Osteoblast (primary cell): ENCODE measurements around the gene DGCR6L. TPM values are rescaled to one million over a fixed set of nuclear protein-coding genes. Genes with fewer than 3 reads are reported as not detected.
"Not testable (repeated sequence)": the region's sequence is repeated elsewhere in the genome, so short reads cannot be mapped to it uniquely, and the experiment has no call there.

Experiments used
- DNase-seq: peaks from one replicate; pipeline ENCODE4 v3.0.0; 2011; ENCODE audit warnings: low spot score, mixed read lengths; ENCODE audit not compliant: insufficient read length; ENCODE audit errors: missing footprints
- H2AFZ ChIP-seq: 2 replicates; pipeline ENCODE4 v1.6.0; 2011; ENCODE audit warnings: mild to moderate bottlenecking, low read length
- H3K27ac ChIP-seq: 2 replicates; pipeline ENCODE4 v1.5.1; 2011; ENCODE audit warnings: mild to moderate bottlenecking, low read depth, low read length, moderate library complexity
- H3K27me3 ChIP-seq: 2 replicates; pipeline ENCODE4 v1.6.0; 2012; ENCODE audit warnings: mild to moderate bottlenecking, control low read depth, inconsistent platforms, low read length, moderate library complexity; ENCODE audit not compliant: insufficient read depth
- H3K36me3 ChIP-seq: 2 replicates; pipeline ENCODE4 v1.5.1; 2011; ENCODE audit warnings: mild to moderate bottlenecking, low read length, control low read depth, moderate library complexity; ENCODE audit not compliant: insufficient read depth
- H3K4me1 ChIP-seq: 2 replicates; pipeline ENCODE4 v1.5.1; 2011; ENCODE audit warnings: mild to moderate bottlenecking, low read length, control low read depth, moderate library complexity; ENCODE audit not compliant: insufficient read depth
- H3K4me2 ChIP-seq: 2 replicates; pipeline ENCODE4 v1.6.0; 2011; ENCODE audit warnings: mild to moderate bottlenecking, low read length; ENCODE audit not compliant: insufficient read depth
- H3K4me3 ChIP-seq: fragments of 200-600 bp; sonication (generic); 3 replicates; pipeline ENCODE4 v1.5.1; 2012; ENCODE audit warnings: mild to moderate bottlenecking, low read length, inconsistent platforms; ENCODE audit not compliant: insufficient read depth
- H3K79me2 ChIP-seq: 2 replicates; pipeline ENCODE4 v1.6.0; 2012; ENCODE audit warnings: mild to moderate bottlenecking, low read length, control low read depth, inconsistent platforms; ENCODE audit not compliant: insufficient read depth
- H3K9me3 ChIP-seq: 2 replicates; pipeline ENCODE4 v1.5.1; 2011; ENCODE audit warnings: low read depth, low read length, control low read depth
- H4K20me1 ChIP-seq: 2 replicates; pipeline ENCODE4 v1.6.0; 2012; ENCODE audit warnings: mild to moderate bottlenecking, low read length, control low read depth; ENCODE audit not compliant: insufficient read depth
- CTCF ChIP-seq: IDR thresholded peaks from 2 replicates; pipeline ENCODE4 v1.5.1; 2011; ENCODE audit warnings: mild to moderate bottlenecking, low read depth, low read length, moderate library complexity; ENCODE audit errors: extremely low read depth
- total RNA-seq: library from RNA; depleted of rRNA; stranded (reverse); fragments of >200 nt; gene quantifications from 2 replicates; pipeline ENCODE4 v1.2.3, GENCODE V29; 2012

The DGCR6L gene
- total RNA-seq, 1 donor, result 60.8 TPM

GRCh38 chr22:20285473-20286311 lies 34.2 kb downstream of the DGCR6L start:
- not testable (repeated sequence) for H3K36me3 ChIP-seq, H3K4me3 ChIP-seq, H3K9me3 ChIP-seq, H4K20me1 ChIP-seq, H2AFZ ChIP-seq, H3K4me1 ChIP-seq, H3K79me2 ChIP-seq, H3K4me2 ChIP-seq, H3K27ac ChIP-seq, H3K27me3 ChIP-seq
- TF ChIP-seq CTCF, result peak; percentile 63
- DNase-seq, result peak; percentile 95

- Histone ChIP-seq H3K4me3 (no peak overlapping the region), H3K36me3 (no peaks in the 10 kb centered on the region), H3K9me3 (no peaks in the 10 kb centered on the region), H2AFZ (no peak overlapping the region), H3K27ac (no peak overlapping the region), H3K27me3 (no peaks in the 10 kb centered on the region), H3K4me2 (no peak overlapping the region), H3K79me2 (no peaks in the 10 kb centered on the region), H3K4me1 (peaks cover 3% of the 10 kb centered on the region), H4K20me1 (no peaks in the 10 kb centered on the region)
- no peak for TF ChIP-seq CTCF
- no peak for DNase-seq
These were observed 35.3 kb downstream of the DGCR6L start for GRCh38 chr22:20284471-20285086.

GRCh38 chr22:20283674-20284066 lies 36.2 kb downstream of the DGCR6L start:
- no peak for TF ChIP-seq CTCF
- Histone ChIP-seq H3K27ac (no peak overlapping the region), H3K79me2 (no peaks in the 10 kb centered on the region), H3K9me3 (no peaks in the 10 kb centered on the region), H3K27me3 (no peaks in the 10 kb centered on the region), H3K4me2 (no peak overlapping the region), H4K20me1 (no peaks in the 10 kb centered on the region), H3K4me3 (no peak overlapping the region), H2AFZ (no peak overlapping the region), H3K4me1 (peaks cover 3% of the 10 kb centered on the region), H3K36me3 (no peaks in the 10 kb centered on the region)
- peak; percentile 84 for DNase-seq

GRCh38 chr22:20282901-20283673 lies 36.8 kb downstream of the DGCR6L start:
- peaks cover 3% of the 10 kb centered on the region for H3K4me1 ChIP-seq
- TF ChIP-seq CTCF, result no peak
- H3K27ac ChIP-seq, result no peak overlapping the region
- no peaks in the 10 kb centered on the region for H3K36me3 ChIP-seq
- H3K4me2 ChIP-seq, result no peak overlapping the region
- no peaks in the 10 kb centered on the region for H4K20me1 ChIP-seq
- H3K79me2 ChIP-seq, result no peaks in the 10 kb centered on the region
- no peaks in the 10 kb centered on the region for H3K27me3 ChIP-seq
- H2AFZ ChIP-seq, result no peak overlapping the region
- H3K4me3 ChIP-seq, result no peak overlapping the region
- no peak for DNase-seq
- H3K9me3 ChIP-seq, result no peaks in the 10 kb centered on the region
